Esophagus squamous epithelium (tissue), 5 donors: ENCODE measurements around the gene ANKRD6. TPM values are rescaled to one million over a fixed set of nuclear protein-coding genes. Genes with fewer than 3 reads are reported as not detected.

ENCODE experiments used
- DNase-seq: peaks from one replicate; lab custom pipeline; 2025; lab: John Stamatoyannopoulos, UW
- H3K27ac ChIP-seq, 4 donors: fragments of 200-600 bp; sonication (generic); one replicate each; pipeline ENCODE4 v1.5.1; 2016 to 2019; ENCODE audit warnings: mild to moderate bottlenecking in 1 of 4
- H3K27me3 ChIP-seq, 4 donors: fragments of 200-600 bp; sonication (generic); 1 replicate in 3 of 4; 2 replicates in 1 of 4; pipeline versions ENCODE4 v1.5.1 to v1.6.0; 2017 to 2021; ENCODE audit warnings: antibody characterized with exemption in 1 of 4
- H3K36me3 ChIP-seq, 3 donors: fragments of 200-600 bp; sonication (generic); one replicate each; pipeline ENCODE4 v1.5.1; 2016 to 2019
- H3K4me1 ChIP-seq, 3 donors: fragments of 200-600 bp; sonication (generic); one replicate each; pipeline ENCODE4 v1.5.1; 2017 to 2019
- H3K4me3 ChIP-seq, 4 donors: fragments of 200-600 bp; sonication (generic); 1 replicate in 3 of 4; 2 replicates in 1 of 4; pipeline ENCODE4 v1.5.1; 2016 to 2019; ENCODE audit warnings: mild to moderate bottlenecking in 2 of 4, moderate library complexity in 1 of 4
- H3K9me3 ChIP-seq, 3 donors: fragments of 200-600 bp; sonication (generic); one replicate each; pipeline ENCODE4 v1.5.1; 2016 to 2019
- CTCF ChIP-seq, 6 experiments: fragments of 450-650 bp in 4 of 6; fragments of 200-600 bp in 2 of 6; sonication (generic) in 2 of 6; IDR thresholded peaks; one replicate each; pipeline ENCODE4 v1.5.1; 2016 to 2019; ENCODE audit warnings: antibody characterized with exemption in 6 of 6, mild to moderate bottlenecking in 4 of 6, moderate library complexity in 4 of 6
- POLR2A ChIP-seq, 4 donors: fragments of 450-650 bp; IDR thresholded peaks; one replicate each; pipeline ENCODE4 v1.6.1; 2017; ENCODE audit warnings: antibody characterized with exemption in 4 of 4, mild to moderate bottlenecking in 4 of 4, moderate library complexity in 3 of 4
- WGBS, 2 donors: methylation state at CpG; one replicate each; pipeline ENCODE4 v1.1.5; 2018; 5-methylcytosine and 5-hydroxymethylcytosine counted together
- intact Hi-C: fragments of 100-400 bp; cut with DNase I; formaldehyde crosslinking; loops from one replicate; pipeline ENCODE4 v1.15.0; 2022
- total RNA-seq, 4 donors: library from RNA; depleted of rRNA; stranded (reverse); fragments of >200 nt; gene quantifications; one replicate each; pipeline ENCODE4 v1.1.0, GENCODE V29; 2016
- donor health status: DM: yes; HTN: yes; CAD: no.

The ANKRD6 gene
- total RNA-seq, 4 donors from 2014 or later = 5.8 to 12.0 (median 7.3) TPM

- H3K27ac ChIP-seq = no peak overlapping the region
- intact Hi-C loops = loop anchor here (5.0 kb wide), 1 partner anchor 182 kb away; no protein-coding TSS in a partner anchor
- H3K4me3 ChIP-seq = no peak overlapping the region
- peaks cover 4 to 35% (median 10%) of the 10 kb centered on the region in 3 donors for H3K4me1 ChIP-seq
- WGBS, 2 donors = 45 to 48% methylated on average over 7 of the region's 7 CpGs
- TF ChIP-seq POLR2A (IDR thresholded peaks at IDR 0.05) = no peak
- TF ChIP-seq CTCF (IDR thresholded peaks at IDR 0.05) = no peak
- no peaks in the 10 kb centered on the region for H3K27me3 ChIP-seq
- H3K36me3 ChIP-seq = no peaks in the 10 kb centered on the region
- H3K9me3 ChIP-seq = no peaks in the 10 kb centered on the region
- DNase-seq = no peak
Observed at GRCh38 chr6:89430201-89430962, 2.6 kb upstream of the ANKRD6 start.

- intact Hi-C loops = loop anchor here (5.0 kb wide), 1 partner anchor 179 kb away; no protein-coding TSS in a partner anchor
- TF ChIP-seq POLR2A (IDR thresholded peaks at IDR 0.05) (no peak), CTCF (IDR thresholded peaks at IDR 0.05) (no peak)
- peak overlapping the region; percentile 63 to 92 (median 84) for H3K4me3 ChIP-seq
- WGBS, 2 donors = 3 to 19% methylated on average over 7 to 9 of the region's 80 CpGs
- no peaks in the 10 kb centered on the region for H3K9me3 ChIP-seq
- no peak for DNase-seq
- peaks cover 4 to 56% (median 15%) of the 10 kb centered on the region in 3 donors for H3K4me1 ChIP-seq
- H3K36me3 ChIP-seq = no peaks in the 10 kb centered on the region
- H3K27ac ChIP-seq = peak overlapping the region; percentile 31 to 69 (median 56)
- H3K27me3 ChIP-seq = no peaks in the 10 kb centered on the region
Observed at GRCh38 chr6:89433252-89434149, 549 bp downstream of the ANKRD6 start.

- intact Hi-C loops = loop anchor here (5.0 kb wide), 1 partner anchor 178 kb away; no protein-coding TSS in a partner anchor
- H3K4me3 ChIP-seq = peak overlapping the region in 3 of 4 donors; percentile 63 to 92 (median 85)
- H3K27me3 ChIP-seq = no peaks in the 10 kb centered on the region
- H3K36me3 ChIP-seq = no peaks in the 10 kb centered on the region
- 62 to 65% methylated on average over 3 of the region's 3 CpGs for WGBS, 2 donors
- H3K4me1 ChIP-seq = peaks cover 4 to 63% (median 15%) of the 10 kb centered on the region in 3 donors
- TF ChIP-seq CTCF (IDR thresholded peaks at IDR 0.05) (no peak), POLR2A (IDR thresholded peaks at IDR 0.05) (no peak)
- H3K9me3 ChIP-seq = no peaks in the 10 kb centered on the region
- no peak for DNase-seq
- H3K27ac ChIP-seq = peak overlapping the region in 1 of 4 donors; percentile 69
Observed at GRCh38 chr6:89434150-89434499, 1.2 kb downstream of the ANKRD6 start.

- H3K36me3 ChIP-seq = no peaks in the 10 kb centered on the region
- TF ChIP-seq CTCF (IDR thresholded peaks at IDR 0.05) (no peak), POLR2A (IDR thresholded peaks at IDR 0.05) (no peak)
- no peaks in the 10 kb centered on the region for H3K27me3 ChIP-seq
- H3K27ac ChIP-seq = no peak overlapping the region
- no peak for DNase-seq
- peaks cover 4 to 71% (median 15%) of the 10 kb centered on the region in 3 donors for H3K4me1 ChIP-seq
- intact Hi-C loops = loop anchor here (5.0 kb wide), 1 partner anchor 177 kb away; no protein-coding TSS in a partner anchor
- no peak overlapping the region for H3K4me3 ChIP-seq
- H3K9me3 ChIP-seq = no peaks in the 10 kb centered on the region
- 43 to 57% methylated on average over 4 of the region's 4 CpGs for WGBS, 2 donors
Observed at GRCh38 chr6:89434954-89435353, 2.0 kb downstream of the ANKRD6 start.
